ENCODE results near the gene FAM78A.

DNA sequence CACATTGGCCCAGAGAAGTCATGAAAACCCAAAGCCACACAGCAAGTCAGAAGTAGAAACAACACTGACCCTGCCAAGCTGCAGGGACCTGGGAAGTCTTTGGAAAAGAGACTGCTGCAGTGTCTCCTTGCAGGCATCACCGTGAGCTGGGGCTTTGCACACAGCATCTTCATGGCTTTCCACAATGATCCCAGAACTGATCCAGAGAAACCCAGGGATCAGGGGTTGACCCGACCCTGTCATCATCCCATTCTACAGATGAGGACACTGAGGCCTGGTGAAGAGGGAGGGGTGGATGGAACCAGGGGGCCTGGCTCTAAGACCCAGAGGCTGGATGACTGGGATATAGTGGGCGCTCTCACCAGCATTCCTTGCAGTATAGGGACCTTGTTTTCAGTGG, 4.3 kb upstream of the FAM78A start:
- TF ChIP-seq, protein P1, sequence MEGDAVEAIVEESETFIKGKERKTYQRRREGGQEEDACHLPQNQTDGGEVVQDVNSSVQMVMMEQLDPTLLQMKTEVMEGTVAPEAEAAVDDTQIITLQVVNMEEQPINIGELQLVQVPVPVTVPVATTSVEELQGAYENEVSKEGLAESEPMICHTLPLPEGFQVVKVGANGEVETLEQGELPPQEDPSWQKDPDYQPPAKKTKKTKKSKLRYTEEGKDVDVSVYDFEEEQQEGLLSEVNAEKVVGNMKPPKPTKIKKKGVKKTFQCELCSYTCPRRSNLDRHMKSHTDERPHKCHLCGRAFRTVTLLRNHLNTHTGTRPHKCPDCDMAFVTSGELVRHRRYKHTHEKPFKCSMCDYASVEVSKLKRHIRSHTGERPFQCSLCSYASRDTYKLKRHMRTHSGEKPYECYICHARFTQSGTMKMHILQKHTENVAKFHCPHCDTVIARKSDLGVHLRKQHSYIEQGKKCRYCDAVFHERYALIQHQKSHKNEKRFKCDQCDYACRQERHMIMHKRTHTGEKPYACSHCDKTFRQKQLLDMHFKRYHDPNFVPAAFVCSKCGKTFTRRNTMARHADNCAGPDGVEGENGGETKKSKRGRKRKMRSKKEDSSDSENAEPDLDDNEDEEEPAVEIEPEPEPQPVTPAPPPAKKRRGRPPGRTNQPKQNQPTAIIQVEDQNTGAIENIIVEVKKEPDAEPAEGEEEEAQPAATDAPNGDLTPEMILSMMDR (IDR thresholded peaks at IDR 0.05; ENCODE audit: low read depth, low read length): no peak
- TF ChIP-seq, protein P2, sequence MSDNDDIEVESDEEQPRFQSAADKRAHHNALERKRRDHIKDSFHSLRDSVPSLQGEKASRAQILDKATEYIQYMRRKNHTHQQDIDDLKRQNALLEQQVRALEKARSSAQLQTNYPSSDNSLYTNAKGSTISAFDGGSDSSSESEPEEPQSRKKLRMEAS (IDR thresholded peaks at IDR 0.05; ENCODE audit: low read depth, low read length): no peak
- TF ChIP-seq POLR2A (IDR thresholded peaks at IDR 0.05; ENCODE audit: extremely low read depth, insufficient read length) (no peak), MYC (IDR thresholded peaks at IDR 0.05; ENCODE audit: low read depth, low read length) (no peak)

All from NB4 (cell line).